ENCODE results near the gene S100A1.

GRCh38 chr1:153585006-153585405 lies 43.2 kb upstream of the S100A1 start:
- TF ChIP-seq CTCF (IDR thresholded peaks at IDR 0.05; ENCODE audit: low read depth, low read length, poor library complexity, severe bottlenecking) (no peak), EZH2phosphoT487 (IDR thresholded peaks at IDR 0.05; ENCODE audit: borderline replicate concordance, low read length) (no peak)
